CD4-positive, alpha-beta T cell treated with Interleukin-4 for 4 hours (primary cell): ENCODE data around the gene LSP1.

ENCODE experiments used
- DNase-seq: peaks from one replicate; pipeline ENCODE4 v3.0.0-alpha.2; 2020

Gene LSP1

DNA sequence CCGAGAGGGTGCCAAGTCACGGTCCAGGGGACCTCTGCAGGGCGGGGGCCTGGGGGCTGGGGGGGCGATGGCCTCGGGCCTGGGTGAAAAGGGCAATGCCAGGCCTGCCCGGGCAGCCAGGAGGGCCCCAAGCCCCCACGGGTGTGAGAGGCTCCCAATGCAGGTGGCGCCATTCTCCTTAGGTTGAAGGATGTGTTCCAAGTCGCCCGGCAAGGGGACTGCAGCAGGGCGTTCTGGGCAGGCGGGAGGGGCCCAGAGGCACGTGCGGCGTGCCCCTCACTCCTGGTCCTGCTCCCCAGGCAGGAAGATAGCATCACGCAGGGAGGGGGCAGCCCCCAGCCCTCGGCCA, 14.8 kb upstream of the LSP1 start:
- DNase-seq, result no peak

DNA sequence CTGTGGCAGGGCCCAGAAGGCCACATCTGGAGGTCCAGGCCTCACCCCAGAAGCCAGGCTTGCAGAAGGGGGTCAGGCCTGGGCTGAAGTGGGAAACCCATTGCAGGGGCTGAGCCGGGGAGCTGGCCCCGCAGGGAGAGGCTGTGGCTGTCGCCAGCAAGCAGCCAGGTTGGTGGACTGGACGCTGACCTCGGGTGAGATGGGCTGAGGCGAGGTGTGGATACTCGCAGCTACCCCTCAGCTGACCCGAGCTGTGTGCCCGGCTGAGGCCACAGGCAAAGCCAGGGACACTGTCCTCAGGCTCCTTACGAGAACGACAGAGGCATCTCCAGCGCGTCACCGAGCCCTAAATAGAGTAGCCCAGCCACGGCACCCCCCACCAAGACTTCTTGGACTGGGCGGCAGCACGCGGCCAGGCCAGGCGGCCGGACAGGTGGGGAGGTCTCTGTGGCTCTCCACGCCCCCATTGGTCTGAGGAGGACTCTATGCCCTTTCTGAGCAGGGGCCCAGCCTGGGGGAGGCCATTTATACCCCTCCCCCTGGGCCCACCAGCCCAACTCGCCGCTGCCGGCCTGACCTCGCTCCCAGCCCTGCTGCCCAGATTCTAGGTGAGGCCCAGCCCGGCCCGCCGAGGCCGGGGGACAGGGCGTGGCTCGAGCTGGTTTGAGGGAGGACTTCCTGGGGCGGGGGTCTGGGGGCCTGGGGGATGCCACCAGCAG, 14.3 kb upstream of the LSP1 start, which contains the start of gene TNNI2:
TNNI2 (plus strand) TSS at position 556 of the 719 bp plus-strand sequence. CDS start 716 bp downstream, outside the sequence.
- no peak for DNase-seq

DNA sequence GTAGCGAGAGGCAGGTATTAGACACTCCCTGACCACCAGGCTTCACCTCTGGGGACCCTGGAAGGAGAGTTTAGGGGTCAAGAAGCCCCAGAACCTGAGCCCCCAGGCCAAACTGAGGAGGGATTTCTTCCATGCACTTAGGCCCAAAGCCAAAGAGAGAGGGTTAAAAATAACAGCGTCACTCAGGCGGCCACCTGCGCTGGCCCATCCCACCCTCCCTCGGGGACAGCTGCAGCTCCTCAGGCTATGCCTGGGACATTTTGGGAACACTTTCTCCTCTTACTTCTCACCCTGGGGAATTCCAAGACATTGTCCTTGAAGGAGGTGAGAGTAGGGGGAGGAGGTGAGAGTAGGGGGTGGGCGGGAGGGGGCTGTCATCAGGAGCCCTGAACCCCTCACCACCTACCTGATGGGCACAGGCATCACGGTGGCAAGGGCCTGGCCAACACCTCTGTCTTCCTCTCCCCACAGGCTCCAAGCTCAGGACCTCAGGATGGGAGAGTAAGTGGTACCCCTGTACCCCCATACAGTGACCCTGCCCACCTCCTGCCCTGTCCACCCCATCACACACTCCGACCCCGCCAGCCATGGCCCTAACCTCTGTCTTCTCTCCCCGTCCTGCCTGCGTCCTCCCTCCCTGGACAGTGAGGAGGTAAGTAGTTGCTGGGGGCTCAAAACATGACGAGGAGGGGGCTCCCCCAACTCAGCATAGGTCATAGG, 13.5 kb upstream of the LSP1 start:
- no peak for DNase-seq

DNA sequence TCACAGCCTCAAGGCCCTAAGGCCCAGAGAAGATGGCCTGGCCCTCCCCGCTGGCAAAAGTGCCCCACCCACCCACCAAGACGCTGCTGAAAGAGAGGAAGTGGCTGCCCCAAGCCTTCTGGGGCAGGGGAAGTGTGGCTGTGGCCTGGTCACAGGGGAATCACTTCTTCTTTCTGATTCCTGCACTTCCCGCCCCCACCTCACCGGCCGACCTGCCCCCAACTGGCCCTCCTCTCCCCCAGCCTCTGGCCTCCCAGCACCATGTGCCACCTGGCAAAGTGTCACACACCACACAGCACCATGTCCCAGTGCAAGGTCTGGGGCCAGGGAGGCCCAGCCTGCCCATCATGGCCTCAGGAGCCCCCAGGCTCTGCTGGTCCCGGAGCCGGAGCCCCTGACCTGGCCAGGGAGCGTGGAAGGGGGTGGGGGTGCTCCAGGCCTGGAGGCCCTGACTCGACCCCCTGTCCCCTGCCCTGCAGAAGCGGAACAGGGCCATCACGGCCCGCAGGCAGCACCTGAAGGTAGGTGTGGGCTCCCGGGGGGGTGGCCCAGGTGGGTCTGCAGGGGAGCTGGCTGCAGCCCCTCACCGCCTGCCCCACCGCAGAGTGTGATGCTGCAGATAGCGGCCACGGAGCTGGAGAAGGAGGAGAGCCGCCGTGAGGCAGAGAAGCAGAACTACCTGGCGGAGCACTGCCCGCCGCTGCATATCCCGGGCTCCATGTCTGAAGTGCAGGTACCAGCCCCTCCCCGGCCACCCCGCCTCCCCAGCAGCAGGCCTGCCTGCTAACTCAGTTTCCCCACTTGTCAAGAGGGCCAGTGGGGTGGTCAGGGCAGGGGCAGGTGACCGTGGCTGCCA, 12.7 kb upstream of the LSP1 start:
- peak; percentile 24 for DNase-seq

DNA sequence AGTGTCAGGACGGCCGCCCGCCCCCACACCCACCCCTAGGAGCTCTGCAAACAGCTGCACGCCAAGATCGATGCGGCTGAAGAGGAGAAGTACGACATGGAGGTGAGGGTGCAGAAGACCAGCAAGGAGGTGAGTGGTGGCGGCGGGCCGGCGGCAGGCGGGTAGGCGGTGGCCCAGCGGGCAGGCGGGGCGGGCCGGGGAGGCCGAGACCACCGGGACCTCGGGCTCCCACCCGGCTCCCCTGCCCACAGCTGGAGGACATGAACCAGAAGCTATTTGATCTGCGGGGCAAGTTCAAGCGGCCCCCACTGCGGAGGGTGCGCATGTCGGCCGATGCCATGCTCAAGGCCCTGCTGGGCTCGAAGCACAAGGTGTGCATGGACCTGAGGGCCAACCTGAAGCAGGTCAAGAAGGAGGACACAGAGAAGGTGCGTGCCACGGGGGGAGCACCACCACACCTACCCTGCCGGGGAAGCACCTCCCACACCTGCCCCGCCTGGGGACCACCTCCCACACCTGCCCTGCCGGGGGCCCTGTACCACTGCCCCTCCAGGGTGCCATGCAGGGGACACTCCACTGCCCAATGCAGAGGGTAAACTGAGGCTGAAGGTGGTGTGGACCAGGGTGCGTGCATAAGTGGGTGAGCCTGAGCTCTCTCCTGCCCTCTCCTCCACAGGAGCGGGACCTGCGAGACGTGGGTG, 12.0 kb upstream of the LSP1 start:
- DNase-seq, result no peak

DNA sequence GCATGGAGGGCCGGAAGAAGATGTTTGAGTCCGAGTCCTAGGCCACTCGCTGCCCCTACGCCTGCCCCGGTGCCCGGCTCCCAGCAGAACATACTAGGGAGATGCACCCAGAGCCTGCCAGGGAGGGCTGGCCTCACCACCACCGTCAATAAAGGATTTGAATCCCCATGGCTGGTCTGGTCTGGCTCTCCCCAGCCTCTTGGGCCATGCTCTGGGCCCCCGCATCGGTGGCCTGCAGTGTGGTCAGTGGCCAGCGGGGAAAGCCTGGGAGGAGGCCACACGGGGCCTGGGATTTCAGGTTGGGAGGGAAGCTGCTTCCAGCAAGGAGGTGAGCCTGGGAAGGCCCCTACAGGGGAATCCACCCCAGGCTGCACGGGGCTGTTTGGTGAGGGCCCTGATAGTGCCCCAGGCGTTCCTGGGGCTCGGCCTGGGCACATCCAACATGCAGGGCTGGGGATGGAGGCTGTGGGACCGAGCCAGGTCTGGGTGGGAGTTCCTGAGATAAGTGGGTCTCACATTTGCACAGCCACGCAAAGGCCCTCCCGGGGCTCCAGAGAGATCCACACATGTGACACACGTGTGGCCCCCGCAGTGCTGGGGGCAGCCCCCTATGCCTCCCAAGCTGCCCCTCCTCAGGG, 11.3 kb upstream of the LSP1 start:
- DNase-seq, result no peak

DNA sequence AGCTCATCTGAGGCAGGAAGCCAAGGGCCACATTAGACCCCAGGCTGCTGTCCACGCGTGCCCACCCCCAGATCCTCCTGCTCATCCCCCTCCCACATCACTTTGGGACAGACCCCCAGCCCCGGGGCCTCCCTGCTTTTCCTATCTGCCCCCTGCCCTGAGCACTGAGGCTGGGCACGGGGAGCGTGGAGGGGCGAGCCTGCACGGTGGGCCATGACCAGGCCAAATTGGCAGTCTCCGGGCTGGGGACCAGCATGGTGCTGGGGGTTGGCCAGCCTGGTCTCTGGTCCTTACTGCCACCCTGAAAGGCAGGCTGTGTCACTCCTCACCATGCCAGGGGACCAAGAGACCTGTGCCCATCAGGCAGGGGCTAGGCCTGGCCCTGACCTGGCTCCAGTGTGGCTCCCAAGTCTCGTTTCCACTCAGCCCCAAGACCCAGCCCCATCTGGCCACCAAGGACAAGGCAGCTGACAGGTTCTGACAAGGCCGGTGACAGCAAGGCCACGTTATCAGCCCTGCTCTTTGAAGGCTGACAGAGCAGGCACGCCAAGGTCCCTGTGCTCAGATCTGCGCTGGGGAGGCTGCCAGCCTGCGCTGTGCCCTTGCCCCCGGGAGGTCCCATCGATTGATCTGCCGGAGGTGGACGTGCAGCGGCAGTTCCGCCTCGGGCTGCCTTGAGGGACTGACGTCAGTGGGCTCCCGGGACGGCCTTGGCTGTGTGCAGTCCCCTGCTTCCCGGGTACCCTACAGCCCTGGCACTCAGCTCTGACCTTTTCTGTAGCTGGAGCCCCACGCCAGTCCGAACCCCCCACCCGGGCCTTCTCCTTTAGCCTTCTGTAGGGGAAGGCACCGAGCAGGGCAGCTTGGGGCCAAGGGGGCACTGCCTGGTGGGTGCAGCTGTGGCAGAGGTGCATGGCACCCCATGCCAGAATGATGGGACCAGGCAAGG, 10.5 kb upstream of the LSP1 start:
- no peak for DNase-seq

DNA sequence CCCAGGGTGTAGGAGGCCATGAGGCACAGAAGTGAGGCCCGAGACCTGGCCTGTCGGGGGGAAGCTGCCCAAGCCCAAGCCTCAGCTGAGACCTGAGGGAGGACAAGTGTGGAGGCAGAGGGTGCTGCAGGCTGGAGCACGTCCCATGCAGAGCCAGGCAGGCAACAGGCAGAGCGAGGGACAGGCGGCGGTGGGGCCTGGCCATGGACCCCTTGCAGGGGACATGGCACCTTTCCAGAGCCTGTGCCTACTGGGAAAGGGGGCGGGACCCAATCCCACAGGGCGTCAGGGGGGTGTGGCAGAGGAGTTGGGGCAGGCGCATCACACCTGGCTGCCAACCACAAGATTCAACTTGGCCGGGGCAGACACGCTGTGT, 9.8 kb upstream of the LSP1 start:
- no peak for DNase-seq

DNA sequence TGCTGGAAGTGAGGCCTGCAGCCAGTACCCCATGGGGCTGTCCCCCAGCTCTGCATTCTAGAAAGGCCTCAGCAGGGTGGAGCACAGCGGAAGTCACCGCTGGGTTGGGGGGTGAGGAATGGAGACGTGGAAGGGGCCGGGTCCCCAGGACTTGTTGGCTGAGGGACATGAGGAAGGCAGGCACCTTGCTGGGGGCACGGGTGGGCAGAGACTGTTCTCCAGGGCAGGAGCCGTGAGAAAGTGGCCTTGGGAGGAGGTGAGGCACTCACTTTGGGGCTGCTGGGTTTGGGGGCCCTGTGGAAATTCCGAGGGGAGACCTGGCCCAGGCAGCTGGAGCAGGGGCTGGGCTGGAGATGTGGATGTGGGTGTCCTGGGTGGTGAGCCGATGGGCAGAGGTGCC, 9.1 kb upstream of the LSP1 start:
- DNase-seq, result no peak

DNA sequence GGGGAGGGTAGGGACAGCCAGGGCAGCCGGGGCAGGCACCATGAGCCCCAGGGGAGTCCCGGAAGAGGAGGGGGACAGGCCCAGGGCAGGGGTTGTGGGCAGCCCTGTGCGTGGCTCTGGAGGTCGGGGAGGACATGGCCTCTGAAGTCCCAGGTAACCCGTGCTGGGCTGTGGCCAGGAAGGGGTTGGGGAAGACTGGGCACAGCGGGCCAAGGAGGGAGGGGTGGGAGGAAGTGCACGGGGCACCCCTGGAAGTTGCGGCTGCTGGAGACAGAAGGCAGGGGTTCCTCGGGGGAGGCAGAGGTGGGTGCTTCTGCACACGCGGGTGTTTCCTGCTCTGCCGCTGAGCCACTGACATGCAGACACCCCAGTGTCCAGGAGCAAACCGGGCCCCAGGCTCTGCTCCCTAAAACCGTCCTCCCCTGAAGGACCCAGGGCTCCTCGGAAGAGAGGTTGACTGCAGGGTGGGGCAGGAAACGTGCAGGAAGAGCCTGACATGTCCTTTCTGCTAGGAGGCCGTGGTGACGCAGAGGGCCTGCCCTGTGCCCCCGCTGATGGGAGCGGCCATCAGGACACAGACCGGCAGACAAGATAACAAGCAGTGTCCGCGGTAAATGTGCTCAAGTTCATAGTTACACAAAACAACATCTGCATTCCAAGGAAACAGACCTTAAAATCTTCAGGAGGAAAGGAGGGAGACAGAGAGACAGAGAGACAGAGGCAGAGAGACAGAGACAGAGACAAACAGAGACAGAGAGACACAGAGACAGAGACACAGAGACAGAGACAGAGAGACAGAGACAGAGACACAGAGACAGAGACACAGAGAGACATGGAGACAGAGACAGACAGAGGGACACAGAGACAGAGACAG, 8.4 kb upstream of the LSP1 start:
- DNase-seq, result peak; percentile 67

DNA sequence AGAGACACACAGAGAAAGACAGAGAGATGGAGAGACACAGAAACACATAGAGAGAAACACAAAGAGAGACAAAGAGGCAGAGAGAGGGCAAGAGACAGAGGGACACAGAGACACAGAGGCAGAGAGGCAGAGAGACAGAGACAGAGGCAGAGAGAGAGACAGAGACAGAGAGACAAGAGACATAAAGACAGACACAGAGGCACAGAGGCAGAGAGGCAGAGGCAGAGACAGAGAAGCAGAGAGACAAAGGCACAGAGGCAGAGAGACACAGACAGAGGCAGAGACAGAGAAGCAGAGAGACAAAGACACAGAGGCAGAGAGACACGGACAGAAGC, 7.8 kb upstream of the LSP1 start:
- no peak for DNase-seq

DNA sequence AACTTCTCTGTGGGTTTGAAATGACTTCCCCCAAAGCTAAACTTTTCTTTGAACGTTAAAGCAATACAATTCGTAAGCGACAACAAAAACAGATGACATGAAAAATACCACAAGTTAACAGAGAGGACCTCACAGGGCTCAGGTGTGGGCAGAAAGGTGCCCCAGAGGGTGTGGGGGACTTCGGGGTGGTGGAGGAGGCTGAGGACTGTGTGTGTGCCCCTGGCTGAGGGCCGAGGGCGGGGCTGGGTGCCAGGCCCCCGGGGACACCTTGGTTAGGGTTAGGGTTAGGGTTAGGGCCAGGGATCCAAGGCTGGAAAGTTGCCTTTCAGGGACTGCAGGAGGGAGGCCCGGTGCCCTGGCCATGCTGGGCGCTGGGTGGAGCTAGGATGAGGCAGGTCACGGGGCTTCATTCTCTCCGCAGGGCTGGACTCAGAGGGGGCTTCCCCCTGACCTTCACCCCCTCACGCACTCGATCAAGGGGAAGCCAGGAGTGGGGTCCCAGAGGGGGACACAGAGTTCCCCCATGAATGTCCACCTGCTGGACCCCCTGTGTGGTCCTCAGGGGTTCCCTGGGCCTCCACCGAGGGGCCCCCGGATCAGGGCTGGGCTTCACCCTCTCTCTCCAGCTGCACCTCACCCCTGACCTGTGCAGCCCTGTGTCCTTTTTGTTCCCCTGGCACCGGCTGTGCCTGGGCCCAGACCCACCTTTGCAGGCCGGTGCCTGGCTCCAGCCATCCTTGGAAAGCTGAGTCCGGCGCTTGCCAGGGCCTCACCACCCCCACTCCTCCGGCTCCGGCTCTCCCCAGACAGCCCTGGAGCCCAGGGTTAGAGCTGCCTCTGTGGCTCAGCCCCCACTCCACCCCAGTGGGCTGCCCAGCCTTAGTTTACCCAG, 7.1 kb upstream of the LSP1 start:
- DNase-seq, result peak; percentile 52

DNA sequence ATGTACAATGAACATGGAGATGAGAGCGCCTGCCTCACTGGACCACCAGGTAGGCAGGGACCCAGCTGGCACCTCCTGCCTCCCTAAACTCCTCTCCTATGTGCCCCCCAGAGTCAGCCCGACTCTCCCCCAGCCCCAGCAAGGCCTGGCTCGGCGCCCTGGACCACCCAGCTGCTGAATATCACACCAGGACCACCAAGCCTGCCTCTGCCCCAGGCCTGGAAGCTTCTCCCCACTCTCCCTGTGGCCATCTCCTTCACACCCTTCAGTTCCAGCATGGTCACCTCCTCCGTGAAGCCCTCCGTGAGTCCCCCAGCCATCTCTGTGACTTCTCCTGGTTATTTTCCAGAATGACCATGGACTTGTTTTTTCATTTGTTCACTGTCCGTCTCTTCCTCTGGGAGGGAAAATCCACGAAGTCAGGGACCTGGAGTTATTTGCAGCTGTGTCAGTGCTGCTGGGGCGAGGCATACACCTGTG, 6.4 kb upstream of the LSP1 start:
- no peak for DNase-seq

DNA sequence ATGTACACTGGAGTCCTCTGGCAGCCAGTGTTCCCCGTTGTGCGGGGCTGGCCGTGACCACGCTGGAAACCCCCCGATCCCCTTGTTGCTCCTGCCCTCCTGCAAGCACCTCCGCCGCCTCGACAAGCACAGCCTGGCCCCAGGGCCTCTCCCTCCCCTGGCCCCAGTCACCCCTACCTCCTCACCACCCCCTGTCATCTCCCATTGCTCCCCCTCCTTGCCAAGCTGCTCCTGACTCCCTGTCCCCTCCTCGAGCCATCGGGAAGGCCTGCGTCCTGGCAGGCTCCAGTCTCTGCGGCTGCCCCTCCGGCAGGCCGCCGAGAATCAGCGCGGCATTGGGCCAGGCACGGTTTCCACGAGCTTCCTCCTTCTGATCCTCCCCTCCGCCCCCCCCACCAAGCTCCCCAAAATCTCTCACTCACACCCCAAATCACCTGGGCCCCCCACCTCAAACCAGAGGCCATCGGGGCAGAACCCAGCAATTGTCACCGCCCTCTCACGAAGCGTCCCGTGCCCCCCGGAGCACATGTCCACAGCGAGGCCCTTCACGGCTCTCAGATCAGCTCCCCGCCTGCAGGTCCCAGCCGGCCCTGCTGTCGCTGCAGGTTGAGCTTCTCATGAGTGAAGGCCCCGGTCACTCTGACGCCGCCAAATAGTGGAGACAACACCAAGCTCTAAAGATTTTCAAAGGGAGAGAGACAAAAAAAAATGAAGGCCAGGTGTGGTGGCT, 5.7 kb upstream of the LSP1 start:
- no peak for DNase-seq

DNA sequence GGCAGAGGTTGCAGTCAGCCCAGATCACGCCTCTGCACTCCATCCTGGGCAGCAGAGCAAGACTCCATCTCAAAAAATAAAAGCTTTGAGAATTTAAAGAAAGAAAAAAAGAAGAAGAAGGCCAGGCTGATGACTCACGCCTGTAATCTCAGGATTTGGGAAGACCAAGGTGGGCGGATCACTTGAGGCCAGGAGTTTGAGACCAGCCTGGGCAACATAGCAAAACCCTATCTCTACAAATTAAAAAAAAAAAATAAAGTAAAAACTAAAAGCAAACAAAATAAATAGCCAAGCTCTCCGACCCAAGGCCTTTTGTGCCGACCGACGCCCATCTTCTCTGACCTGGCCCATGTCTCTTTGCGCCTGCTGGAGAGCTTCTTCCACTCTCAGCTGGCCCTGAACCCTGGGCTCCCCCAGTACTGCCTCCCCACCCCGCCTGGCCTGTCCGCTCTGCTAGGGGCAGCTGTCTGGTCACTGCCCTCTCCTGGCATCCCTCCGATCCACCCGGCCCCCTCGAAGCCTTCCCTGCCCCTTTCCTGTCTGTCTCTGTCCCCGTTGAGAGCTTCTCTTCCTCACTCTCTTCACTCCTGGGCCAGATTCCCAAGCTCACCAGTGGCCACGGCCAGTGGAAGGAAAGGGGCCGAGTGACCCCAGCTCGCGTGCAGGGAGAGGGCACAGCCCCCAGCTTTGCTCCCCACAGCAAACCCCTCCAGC, 4.8 kb upstream of the LSP1 start:
- no peak for DNase-seq

DNA sequence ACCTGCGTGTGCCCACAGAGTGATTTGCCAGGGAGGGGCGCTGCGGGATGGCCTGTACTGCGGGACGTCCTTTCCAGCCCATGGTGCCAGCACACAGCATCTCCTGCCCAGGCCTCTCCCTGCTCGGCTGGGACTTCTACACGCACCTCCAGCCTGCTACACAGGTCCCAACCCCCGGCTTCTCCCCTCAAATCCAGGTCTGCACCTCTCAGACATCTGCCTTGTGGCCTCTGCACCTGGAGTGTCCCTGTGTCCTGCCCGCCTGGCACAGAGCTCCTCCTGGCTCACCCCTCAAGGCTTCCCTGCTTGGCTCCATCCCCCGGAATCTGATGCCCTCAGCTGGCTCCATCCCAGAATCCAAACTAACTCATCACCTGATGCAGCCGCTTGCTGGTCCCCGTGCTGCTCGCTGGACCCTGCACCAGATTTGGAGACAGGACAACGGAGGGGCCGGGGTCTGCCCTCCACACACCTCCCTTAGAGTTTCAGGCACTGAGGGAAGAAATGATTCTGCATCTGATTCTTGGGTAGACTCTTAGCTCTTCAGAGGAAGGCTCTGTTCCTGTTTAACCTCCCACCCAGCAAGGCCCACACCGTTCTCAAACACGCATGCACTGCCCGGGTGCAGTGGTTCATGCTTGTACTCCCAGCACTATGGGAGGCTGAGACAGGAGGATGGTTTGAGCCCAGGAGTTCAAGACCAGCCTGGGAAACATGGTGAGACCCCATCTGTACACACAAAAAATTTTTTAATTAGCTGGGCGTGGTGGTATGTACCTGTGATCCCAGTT, 4.0 kb upstream of the LSP1 start:
- no peak for DNase-seq
